HT-29 (cell line): ENCODE results near the gene RBM17. TPM values are rescaled to one million over a fixed set of nuclear protein-coding genes. Genes with fewer than 3 reads are reported as not detected.
"Not testable (repeated sequence)": the region's sequence is repeated elsewhere in the genome, so short reads cannot be mapped to it uniquely, and the experiment has no call there.

Experiments
- DNase-seq: peaks from one replicate; pipeline ENCODE4 v3.0.0-alpha.2; 2015; ENCODE audit warnings: low spot score
- small RNA-seq: library from RNA; depleted of rRNA; stranded (forward); fragments of <200 nt; gene quantifications from one replicate; pipeline ENCODE3, GENCODE V24; 2014
- total RNA-seq: library from RNA; depleted of rRNA; stranded (reverse); fragments of >200 nt; shearing (Covaris generic); gene quantifications from 2 replicates; pipeline ENCODE4 v1.2.3, GENCODE V29; 2014; rRNA removed

RBM17 gene
- total RNA-seq, 1 experiment from 2014 or later: 48.7 TPM

- DNase-seq: no peak
Observed at GRCh38 chr10:6154566-6154965, 65.7 kb downstream of the RBM17 start.

- no peak for DNase-seq
Observed at GRCh38 chr10:6158276-6158675, 69.4 kb downstream of the RBM17 start.

- no peak for DNase-seq
Observed at GRCh38 chr10:6161921-6162320, 73.1 kb downstream of the RBM17 start.

- DNase-seq: no peak
Observed at GRCh38 chr10:6162589-6163356, 73.9 kb downstream of the RBM17 start.

GRCh38 chr10:6163364-6164270, 74.8 kb downstream of the RBM17 start:
- peak; percentile 88 for DNase-seq

- peak; percentile 22 for DNase-seq
Observed at GRCh38 chr10:6164271-6165095, 75.6 kb downstream of the RBM17 start.

- no peak for DNase-seq
Observed at GRCh38 chr10:6165221-6165725, 76.4 kb downstream of the RBM17 start.

- not testable (repeated sequence) for DNase-seq
Observed at GRCh38 chr10:6165933-6166332, 77.1 kb downstream of the RBM17 start.

Small RNA genes lying within 50 kb of the gene (small RNA-seq; reads per million reads assigned to genes)
- gene MIR3155A: not detected

Other genes with a start within 250 kb of the RBM17 start
- gene ANKRD16, start 199.1 kb upstream of the RBM17 start, total RNA-seq: 8.7 and 12.7 TPM in 2 replicates
- gene FBH1, start 198.8 kb upstream of the RBM17 start, total RNA-seq: 63.0 and 85.9 TPM in 2 replicates
- gene IL15RA, start 111.5 kb upstream of the RBM17 start, total RNA-seq: 12.4 and 14.1 TPM in 2 replicates
- gene IL2RA, start 26.7 kb upstream of the RBM17 start, total RNA-seq: not detected in 2 replicates
- gene PFKFB3, start 113.9 kb downstream of the RBM17 start, total RNA-seq: 11.8 and 15.2 TPM in 2 replicates